Testis (tissue), 2 donors: ENCODE results near the gene CIT.

Experiments used
- CTCF ChIP-seq, 3 experiments: fragments of 450-650 bp in 2 of 3; fragments of 200-600 bp in 1 of 3; sonication (generic) in 1 of 3; IDR thresholded peaks; one replicate each; pipeline ENCODE4 v1.5.1; 2016 to 2019; ENCODE audit warnings: antibody characterized with exemption in 3 of 3, mild to moderate bottlenecking in 2 of 3, moderate library complexity in 1 of 3
- POLR2A ChIP-seq: fragments of 450-650 bp; IDR thresholded peaks from one replicate; pipeline ENCODE4 v1.6.1; 2017; ENCODE audit warnings: antibody characterized with exemption, mild to moderate bottlenecking, moderate library complexity

GRCh38 chr12:119705182-119705581 lies 171.9 kb downstream of the CIT start:
- TF ChIP-seq POLR2A: no peak
- TF ChIP-seq CTCF (IDR thresholded peaks at IDR 0.05): no peak
